IMR-90 (cell line): ENCODE results near the gene OSBPL8. TPM values are rescaled to one million over a fixed set of nuclear protein-coding genes. Genes with fewer than 3 reads are reported as not detected.

Source experiments
- CHD1 ChIP-seq: IDR thresholded peaks from 2 replicates; pipeline ENCODE4 v1.6.1; 2012; ENCODE audit warnings: low read depth, low read length, improper control_type of control experiment
- MXI1 ChIP-seq: IDR thresholded peaks from 2 replicates; pipeline ENCODE4 v1.6.1; 2012; ENCODE audit warnings: low read depth, mild to moderate bottlenecking, low read length, moderate library complexity, borderline replicate concordance
- USF2 ChIP-seq: fragments of 150-350 bp; IDR thresholded peaks from 2 replicates; pipeline ENCODE4 v1.6.1; 2017; ENCODE audit warnings: mild to moderate bottlenecking, antibody characterized with exemption, low read length, low read depth
- polyA plus RNA-seq, 3 experiments: library from polyadenylated mRNA; depleted of rRNA; stranded (reverse); fragments of >200 nt; gene quantifications; 2 replicates each; pipeline ENCODE4 v1.2.3, GENCODE V29; 2012; ENCODE audit warnings: low replicate concordance in 1 of 3
- total RNA-seq: library from RNA; depleted of rRNA; stranded (reverse); fragments of >200 nt; gene quantifications from 2 replicates; pipeline ENCODE4 v1.2.3, GENCODE V29; 2012

Gene OSBPL8
- total and polyA plus RNA-seq, 2 of the 4 experiments (the other 2 are of a cell fraction): 17.8 to 24.2 TPM

- TF ChIP-seq USF2 (no peak), MXI1 (peak; percentile 24; the same call in 1 of the 2 replicates), CHD1 (no peak)
Observed at GRCh38 chr12:76348079-76348901, 211.3 kb downstream of the OSBPL8 start, which contains the start of gene BBS10 (continued).
